Upper lobe of left lung (tissue), 6 donors: ENCODE results near the gene TOMM70. TPM values are rescaled to one million over a fixed set of nuclear protein-coding genes. Genes with fewer than 3 reads are reported as not detected.

Experiments used
- ATAC-seq, 2 donors: fragments of 200-7000 bp; cut with Tn5 transposase; one replicate each; pipeline ENCODE4 v1.9.1; 2022; ENCODE audit warnings: mild to moderate bottlenecking in 2 of 2, moderate library complexity in 2 of 2; ENCODE audit not compliant: low FRiP score in 2 of 2
- DNase-seq, 2 donors: peaks; one replicate each; pipeline ENCODE4 v3.0.0-alpha.2; 2019 to 2020
- H3K27ac ChIP-seq, 4 donors: fragments of 200-600 bp; sonication (generic); one replicate each; pipeline ENCODE4 v1.5.1; 2016 to 2019
- H3K27me3 ChIP-seq, 4 donors: fragments of 200-600 bp; sonication (generic); one replicate each; pipeline ENCODE4 v1.5.1; 2017 to 2019
- H3K36me3 ChIP-seq, 4 donors: fragments of 200-600 bp; sonication (generic); one replicate each; pipeline ENCODE4 v1.5.1; 2016 to 2019
- H3K4me1 ChIP-seq, 4 donors: fragments of 200-600 bp; sonication (generic); one replicate each; pipeline ENCODE4 v1.5.1; 2018 to 2019
- H3K4me3 ChIP-seq, 4 donors: fragments of 200-600 bp; sonication (generic); one replicate each; pipeline ENCODE4 v1.5.1; 2017 to 2019; ENCODE audit warnings: mild to moderate bottlenecking in 2 of 4, moderate library complexity in 1 of 4
- H3K9me3 ChIP-seq, 4 donors: fragments of 200-600 bp; sonication (generic); one replicate each; pipeline ENCODE4 v1.5.1; 2018 to 2019
- EP300 ChIP-seq, 4 donors: sonication (generic); formaldehyde crosslinking; IDR thresholded peaks; one replicate each; pipeline ENCODE4 v1.5.1; 2017; ENCODE audit warnings: antibody characterized with exemption in 4 of 4, control low read depth in 2 of 4
- POLR2A ChIP-seq, 4 donors: fragments of 450-650 bp; IDR thresholded peaks; one replicate each; pipeline ENCODE4 v1.5.1; 2016 to 2017; ENCODE audit warnings: antibody characterized with exemption in 4 of 4, mild to moderate bottlenecking in 2 of 4
- POLR2AphosphoS5 ChIP-seq, 2 donors: sonication (generic); formaldehyde crosslinking; IDR thresholded peaks; one replicate each; pipeline ENCODE4 v1.5.1; 2017; ENCODE audit warnings: antibody characterized with exemption in 2 of 2
- WGBS, 2 donors: methylation state at CpG; one replicate each; pipeline ENCODE4 v1.1.5; 2017 to 2018; 5-methylcytosine and 5-hydroxymethylcytosine counted together
- total RNA-seq, 6 donors: library from RNA; depleted of rRNA in 4 of 6; stranded (reverse); fragments of >200 nt in 4 of 6; gene quantifications; one replicate each; pipeline versions ENCODE4 v1.1.0 to v1.2.1, GENCODE V29; 2016 to 2021
- TF ChIP-seq, protein P1 (sequence below), 6 experiments: fragments of 450-650 bp in 4 of 6; fragments of 200-600 bp in 2 of 6; sonication (generic) in 2 of 6; IDR thresholded peaks; one replicate each; pipeline ENCODE4 v1.5.1; 2016 to 2019; ENCODE audit warnings: antibody characterized with exemption in 6 of 6
- donor health status: DM: no; HTN: no; CAD: no; lungs with moderate emphysema.
- donor health status: DM: no; HTN: yes; CAD: no; lungs with severe emphysema.

The TOMM70 gene
- total RNA-seq, 6 donors from 2014 or later: 14.1 to 38.4 (median 30.2) TPM

DNA sequence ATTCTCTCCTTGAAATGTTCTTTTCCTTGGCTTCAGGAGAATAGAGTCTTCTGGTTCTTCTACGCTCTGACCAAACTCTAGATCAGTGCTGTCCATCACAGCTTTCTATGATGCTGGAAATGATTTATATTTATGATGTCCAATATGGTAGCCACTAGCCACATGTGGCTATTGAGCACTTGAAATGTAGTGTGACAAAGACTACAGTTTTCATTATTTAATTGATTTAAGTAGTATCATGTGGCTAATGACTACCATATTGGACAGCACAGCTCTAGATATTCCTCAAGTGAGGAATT lies 3.3 kb upstream of the TOMM70 start:
- H3K4me1 ChIP-seq: peaks cover 20 to 27% (median 21%) of the 10 kb centered on the region in 4 donors
- no peak for TF ChIP-seq EP300 (IDR thresholded peaks at IDR 0.05)
- TF ChIP-seq POLR2AphosphoS5 (IDR thresholded peaks at IDR 0.05): no peak
- TF ChIP-seq, protein P1, sequence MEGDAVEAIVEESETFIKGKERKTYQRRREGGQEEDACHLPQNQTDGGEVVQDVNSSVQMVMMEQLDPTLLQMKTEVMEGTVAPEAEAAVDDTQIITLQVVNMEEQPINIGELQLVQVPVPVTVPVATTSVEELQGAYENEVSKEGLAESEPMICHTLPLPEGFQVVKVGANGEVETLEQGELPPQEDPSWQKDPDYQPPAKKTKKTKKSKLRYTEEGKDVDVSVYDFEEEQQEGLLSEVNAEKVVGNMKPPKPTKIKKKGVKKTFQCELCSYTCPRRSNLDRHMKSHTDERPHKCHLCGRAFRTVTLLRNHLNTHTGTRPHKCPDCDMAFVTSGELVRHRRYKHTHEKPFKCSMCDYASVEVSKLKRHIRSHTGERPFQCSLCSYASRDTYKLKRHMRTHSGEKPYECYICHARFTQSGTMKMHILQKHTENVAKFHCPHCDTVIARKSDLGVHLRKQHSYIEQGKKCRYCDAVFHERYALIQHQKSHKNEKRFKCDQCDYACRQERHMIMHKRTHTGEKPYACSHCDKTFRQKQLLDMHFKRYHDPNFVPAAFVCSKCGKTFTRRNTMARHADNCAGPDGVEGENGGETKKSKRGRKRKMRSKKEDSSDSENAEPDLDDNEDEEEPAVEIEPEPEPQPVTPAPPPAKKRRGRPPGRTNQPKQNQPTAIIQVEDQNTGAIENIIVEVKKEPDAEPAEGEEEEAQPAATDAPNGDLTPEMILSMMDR (IDR thresholded peaks at IDR 0.05): no peak
- TF ChIP-seq POLR2A (IDR thresholded peaks at IDR 0.05): no peak
- no peak overlapping the region for H3K27ac ChIP-seq
- peaks cover 0 to 5% (median 0%) of the 10 kb centered on the region in 4 donors for H3K9me3 ChIP-seq
- H3K27me3 ChIP-seq: no peaks in the 10 kb centered on the region
- ATAC-seq (no peak), DNase-seq (no peak)
- no peaks in the 10 kb centered on the region for H3K36me3 ChIP-seq
- no peak overlapping the region for H3K4me3 ChIP-seq
- 94 to 96% methylated on average over 1 of the region's 1 CpG for WGBS, 2 donors

DNA sequence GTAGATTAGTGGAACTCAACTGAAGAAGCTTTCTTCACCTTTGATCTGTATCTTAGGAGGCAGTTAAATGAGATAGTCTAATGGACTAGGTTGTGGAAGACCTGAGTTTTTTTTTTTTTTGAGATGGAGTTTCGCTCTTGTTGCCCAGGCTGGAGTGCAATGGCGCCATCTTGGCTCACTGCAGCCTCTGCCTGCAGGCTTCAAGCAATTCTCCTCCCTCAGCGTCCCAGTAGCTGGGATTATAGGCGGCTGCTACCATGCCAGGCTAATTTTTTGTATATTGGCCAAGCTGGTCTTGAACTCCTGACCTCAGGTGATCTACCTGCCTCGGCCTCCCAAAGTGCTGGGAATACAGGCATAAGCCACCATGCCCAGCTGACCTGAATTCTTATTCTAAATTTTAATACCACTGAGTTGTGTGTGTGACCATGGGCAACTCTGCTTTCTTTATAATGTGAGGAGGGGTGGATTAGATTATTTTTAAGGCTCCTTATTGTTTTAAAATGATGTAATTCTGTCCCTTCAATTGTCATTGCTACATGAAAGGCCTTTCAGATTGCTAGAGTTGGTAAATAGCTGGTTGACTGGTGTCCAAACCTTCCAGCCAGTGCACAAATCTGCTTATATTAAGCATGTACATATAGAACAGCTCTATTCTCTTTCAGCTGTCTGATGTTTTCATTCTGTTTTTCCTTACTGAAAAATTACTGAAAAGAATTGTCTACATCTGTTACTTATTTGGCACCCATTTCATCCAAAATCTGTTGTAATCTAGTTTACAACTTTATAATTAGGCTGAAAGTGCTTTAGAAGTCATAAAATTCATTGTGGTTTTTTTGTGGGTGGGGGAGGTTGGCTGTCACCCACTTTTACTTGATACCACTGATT lies 2.7 kb upstream of the TOMM70 start:
- Histone ChIP-seq H3K4me3 (peak overlapping the region in 2 of 4 donors; percentile 81 to 84), H3K27ac (no peak overlapping the region), H3K9me3 (peaks cover 0 to 5% (median 0%) of the 10 kb centered on the region in 4 donors), H3K27me3 (no peaks in the 10 kb centered on the region), H3K4me1 (peaks cover 25 to 33% (median 27%) of the 10 kb centered on the region in 4 donors), H3K36me3 (no peaks in the 10 kb centered on the region)
- TF ChIP-seq, protein P1 (IDR thresholded peaks at IDR 0.05): no peak
- TF ChIP-seq POLR2A (IDR thresholded peaks at IDR 0.05) (no peak), EP300 (IDR thresholded peaks at IDR 0.05) (no peak), POLR2AphosphoS5 (IDR thresholded peaks at IDR 0.05) (no peak)
- 60 to 76% methylated on average over 5 of the region's 5 CpGs for WGBS, 2 donors
- ATAC-seq (no peak), DNase-seq (no peak)

GRCh38 chr3:100402891-100403290 lies 2.0 kb upstream of the TOMM70 start:
- DNase-seq (no peak), ATAC-seq (no peak)
- Histone ChIP-seq H3K9me3 (peaks cover 0 to 5% (median 0%) of the 10 kb centered on the region in 4 donors), H3K36me3 (no peaks in the 10 kb centered on the region), H3K4me1 (peaks cover 25 to 35% (median 30%) of the 10 kb centered on the region in 4 donors), H3K4me3 (peak overlapping the region in 3 of 4 donors; percentile 81 to 84 (median 83)), H3K27ac (no peak overlapping the region), H3K27me3 (no peaks in the 10 kb centered on the region)
- WGBS, 2 donors: 57 to 59% methylated on average over 2 of the region's 2 CpGs
- no peak for TF ChIP-seq EP300 (IDR thresholded peaks at IDR 0.05)
- TF ChIP-seq, protein P1 (IDR thresholded peaks at IDR 0.05): no peak
- no peak for TF ChIP-seq POLR2AphosphoS5 (IDR thresholded peaks at IDR 0.05)
- TF ChIP-seq POLR2A (IDR thresholded peaks at IDR 0.05): no peak

GRCh38 chr3:100402256-100402655 lies 1.4 kb upstream of the TOMM70 start:
- H3K36me3 ChIP-seq: no peaks in the 10 kb centered on the region
- ATAC-seq (no peak), DNase-seq (no peak)
- H3K9me3 ChIP-seq: peaks cover 0 to 2% (median 0%) of the 10 kb centered on the region in 4 donors
- TF ChIP-seq EP300 (IDR thresholded peaks at IDR 0.05) (no peak), POLR2A (IDR thresholded peaks at IDR 0.05) (no peak), POLR2AphosphoS5 (IDR thresholded peaks at IDR 0.05) (no peak)
- TF ChIP-seq, protein P1 (IDR thresholded peaks at IDR 0.05): no peak
- WGBS, 2 donors: 4 to 9% methylated on average over 2 of the region's 2 CpGs
- H3K4me3 ChIP-seq: peak overlapping the region in 3 of 4 donors; percentile 81 to 84 (median 83)
- peak overlapping the region in 2 of 4 donors; percentile 89 to 93 for H3K27ac ChIP-seq
- H3K27me3 ChIP-seq: no peaks in the 10 kb centered on the region
- H3K4me1 ChIP-seq: peaks cover 25 to 38% (median 31%) of the 10 kb centered on the region in 4 donors
